Adrenal gland (tissue), 12 donors: ENCODE results near the gene NUMA1. TPM values are rescaled to one million over a fixed set of nuclear protein-coding genes. Genes with fewer than 3 reads are reported as not detected.

Experiments used
- DNase-seq, 7 donors: peaks; one replicate each; pipeline ENCODE4 v3.0.0-alpha.2; 2019 to 2020
- H3K27ac ChIP-seq, 5 donors: fragments of 200-600 bp; sonication (generic) in 4 of 5; 1 replicate in 3 of 5; 2 replicates in 2 of 5; pipeline versions ENCODE4 v1.5.1 to v1.8.0; 2016 to 2020; ENCODE audit warnings: mild to moderate bottlenecking in 1 of 5
- H3K27me3 ChIP-seq: fragments of 200-600 bp; 2 replicates; pipeline ENCODE4 v1.8.0; 2021
- H3K36me3 ChIP-seq, 2 donors: fragments of 200-600 bp; replicated peaks in 1 of 2; 1 replicate in 1 of 2; 2 replicates in 1 of 2; pipeline versions ENCODE4 v1.5.1 to v1.8.0; 2018 to 2022
- H3K4me1 ChIP-seq, 2 donors: fragments of 200-600 bp; replicated peaks in 1 of 2; 1 replicate in 1 of 2; 2 replicates in 1 of 2; pipeline versions ENCODE4 v1.5.1 to v1.8.0; 2018 to 2021
- H3K4me3 ChIP-seq, 4 donors: fragments of 200-600 bp; sonication (generic) in 3 of 4; one replicate each; pipeline ENCODE4 v1.5.1; 2016 to 2018
- H3K9me3 ChIP-seq, 3 donors: fragments of 200-600 bp; sonication (generic) in 1 of 3; replicated peaks in 1 of 3; 1 replicate in 2 of 3; 2 replicates in 1 of 3; pipeline versions ENCODE4 v1.5.1 to v1.8.0; 2016 to 2021
- CTCF ChIP-seq, 6 experiments: fragments of 450-650 bp in 4 of 6; fragments of 200-600 bp in 2 of 6; sonication (generic) in 1 of 6; IDR thresholded peaks; 1 replicate in 5 of 6; 2 replicates in 1 of 6; pipeline versions ENCODE4 v1.5.1 to v1.8.0; 2016 to 2021; ENCODE audit warnings: antibody characterized with exemption in 6 of 6, mild to moderate bottlenecking in 2 of 6, moderate library complexity in 1 of 6
- POLR2A ChIP-seq, 2 donors: fragments of 450-650 bp; IDR thresholded peaks; one replicate each; pipeline ENCODE4 v1.6.1; 2017; ENCODE audit warnings: antibody characterized with exemption in 2 of 2, mild to moderate bottlenecking in 2 of 2, moderate library complexity in 1 of 2
- WGBS, 4 donors: extraction: QIAGEN DNeasy Blood & Tissue Kit in 2 of 4; methylation state at CpG; one replicate each; pipeline versions ENCODE4 v1.1.5 to v1.1.7; 2013 to 2017; 5-methylcytosine and 5-hydroxymethylcytosine counted together
- intact Hi-C, 2 donors: fragments of 100-400 bp; cut with DNase I; formaldehyde crosslinking; loops; one replicate each; pipeline versions ENCODE4 v1.14.1 to v1.15.0; 2022 to 2023
- polyA plus RNA-seq, 3 donors: library from polyadenylated mRNA; stranded (reverse); fragments of 200-250 nt in 2 of 3; fragments of 350-450 nt in 1 of 3; fragmentation: Illumina TruSeq in 1 of 3; extraction: RNeasy Lipid Tissue Mini Kit (QIAGEN cat#74804) in 1 of 3; gene quantifications; one replicate each; pipeline ENCODE4 v1.2.3, GENCODE V29; 2013 to 2014
- total RNA-seq, 9 donors: library from RNA; depleted of rRNA in 4 of 9; stranded (reverse); fragments of >200 nt in 4 of 9; fragments of 120-200 nt in 1 of 9; fragmentation: NEBNext Ultra II Directional in 1 of 9; extraction: Animal tissue kit (Norgen Biotek cat#: 25700) in 1 of 9; gene quantifications; one replicate each; pipeline versions ENCODE4 v1.1.0 to v1.2.4, GENCODE V29; 2013 to 2023
- donor health status: healthy with polysubstance abuse.
- donor health status: Bipolar disorder and iron deficiency.
- donor health status: DM: yes; HTN: yes; CAD: no.
- donor health status: DM: no; HTN: no; CAD: no.
- donor health status: DM: no; HTN: no; CAD: no.
- donor health status: DM: yes; HTN: yes; CAD: no.

Gene NUMA1
- total and polyA plus RNA-seq, 12 donors, result 86.7 to 677 (median 274) TPM

- Histone ChIP-seq H3K9me3 (no peaks in the 10 kb centered on the region), H3K4me1 (peaks cover 9 to 29% of the 10 kb centered on the region in 2 donors), H3K27me3 (no peaks in the 10 kb centered on the region), H3K27ac (peak overlapping the region in 3 of 5 donors; percentile 75 to 97 (median 92)), H3K4me3 (no peak overlapping the region), H3K36me3 (peaks cover 0 to 19% of the 10 kb centered on the region in 2 donors)
- 94 to 100% (median 95%) methylated on average over 2 of the region's 2 CpGs for WGBS, 4 donors
- no peak for TF ChIP-seq POLR2A (IDR thresholded peaks at IDR 0.05)
- TF ChIP-seq CTCF (IDR thresholded peaks at IDR 0.05), result no peak
- intact Hi-C loops, result no loop called here
- DNase-seq, result no peak
Observed at GRCh38 chr11:71998061-71998460, 82.3 kb downstream of the NUMA1 start.

- no peak for DNase-seq
- TF ChIP-seq POLR2A (IDR thresholded peaks at IDR 0.05), result no peak
- TF ChIP-seq CTCF (IDR thresholded peaks at IDR 0.05), result no peak
- Histone ChIP-seq H3K9me3 (no peaks in the 10 kb centered on the region), H3K27ac (peak overlapping the region in 1 of 5 donors; percentile 0), H3K27me3 (no peaks in the 10 kb centered on the region), H3K4me1 (peaks cover 9 to 29% of the 10 kb centered on the region in 2 donors), H3K36me3 (peaks cover 0 to 14% of the 10 kb centered on the region in 2 donors), H3K4me3 (no peak overlapping the region)
- intact Hi-C loops, result no loop called here
- 94 to 100% (median 96%) methylated on average over 3 of the region's 3 CpGs for WGBS, 4 donors
Observed at GRCh38 chr11:71997594-71997993, 82.7 kb downstream of the NUMA1 start.

- no peaks in the 10 kb centered on the region for H3K27me3 ChIP-seq
- H3K9me3 ChIP-seq, result no peaks in the 10 kb centered on the region
- no peak overlapping the region for H3K4me3 ChIP-seq
- peak in 3 of 7 donors; percentile 56 to 67 (median 62) for DNase-seq
- TF ChIP-seq CTCF (IDR thresholded peaks at IDR 0.05) (no peak), POLR2A (IDR thresholded peaks at IDR 0.05) (no peak)
- peak overlapping the region in 1 of 5 donors; percentile 0 for H3K27ac ChIP-seq
- WGBS, 4 donors, result 76 to 90% (median 82%) methylated on average over 7 to 8 of the region's 8 CpGs
- intact Hi-C loops, result no loop called here
- H3K36me3 ChIP-seq, result peaks cover 0 to 8% of the 10 kb centered on the region in 2 donors
- peaks cover 9 to 29% of the 10 kb centered on the region in 2 donors for H3K4me1 ChIP-seq
Observed at GRCh38 chr11:71996946-71997345, 83.4 kb downstream of the NUMA1 start.

- Histone ChIP-seq H3K27ac (peak overlapping the region in 1 of 5 donors; percentile 0), H3K36me3 (peaks cover 0 to 3% of the 10 kb centered on the region in 2 donors), H3K27me3 (no peaks in the 10 kb centered on the region), H3K9me3 (no peaks in the 10 kb centered on the region), H3K4me3 (no peak overlapping the region), H3K4me1 (peaks cover 9 to 28% of the 10 kb centered on the region in 2 donors)
- TF ChIP-seq CTCF (IDR thresholded peaks at IDR 0.05) (no peak), POLR2A (IDR thresholded peaks at IDR 0.05) (no peak)
- no peak for DNase-seq
- WGBS, 4 donors, result 92 to 97% (median 95%) methylated on average over 4 of the region's 4 CpGs
- intact Hi-C loops, result no loop called here
Observed at GRCh38 chr11:71996517-71996916, 83.8 kb downstream of the NUMA1 start.
